A673 (cell line): ENCODE data around the gene SGTA.

Source experiments
- CTCF ChIP-seq: fragments of 300-800, 200-600 bp; sonication (generic); conservative IDR thresholded peaks from 2 replicates; pipeline ENCODE4 v1.5.1; 2017; ENCODE audit warnings: low read depth, mild to moderate bottlenecking, antibody characterized with exemption, low read length, moderate library complexity, mixed read lengths
- EZH2 ChIP-seq: fragments of 200-600 bp; sonication (generic); IDR thresholded peaks from 2 replicates; pipeline ENCODE4 v1.6.1; 2017; ENCODE audit warnings: borderline replicate concordance, low read depth, mild to moderate bottlenecking, mixed read lengths, antibody characterized with exemption, low read length; ENCODE audit not compliant: poor library complexity, severe bottlenecking

DNA sequence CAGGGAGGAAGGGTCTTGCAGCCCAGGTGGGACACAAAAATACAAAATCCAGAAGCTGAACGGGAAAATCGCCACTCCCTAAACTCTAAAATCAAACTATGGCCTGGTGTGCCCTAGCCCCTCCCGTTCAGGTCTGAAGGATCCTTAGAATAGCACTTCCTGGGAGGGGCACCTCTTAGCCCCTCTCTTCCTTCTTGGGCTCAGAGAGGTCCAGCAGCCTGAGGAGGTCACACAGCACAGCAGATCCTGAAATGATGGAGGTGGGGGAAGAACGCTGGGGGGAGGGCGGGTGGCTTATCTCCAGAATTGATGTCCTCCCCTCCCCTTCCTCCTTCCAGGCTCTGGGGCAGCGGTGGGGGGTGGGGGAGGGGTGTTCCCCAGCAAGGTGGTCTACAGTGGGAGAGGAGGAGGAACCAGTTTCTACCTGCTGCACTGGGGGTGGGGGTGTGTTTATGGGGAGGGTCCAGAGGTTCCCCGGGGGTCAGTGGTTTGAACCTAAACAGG is 63.8 kb downstream of the SGTA start:
- TF ChIP-seq CTCF (no peak), EZH2 (no peak)
